Mesendoderm (in vitro differentiated cells): ENCODE data around the gene RALGDS. TPM values are rescaled to one million over a fixed set of nuclear protein-coding genes. Genes with fewer than 3 reads are reported as not detected.
"Not testable (repeated sequence)": the region's sequence is repeated elsewhere in the genome, so short reads cannot be mapped to it uniquely, and the experiment has no call there.

Experiments used
- DNase-seq: peaks from one replicate; pipeline ENCODE4 v3.0.0; 2013
- H2AK5ac ChIP-seq: 2 replicates; pipeline ENCODE4 v1.6.1; 2013; ENCODE audit warnings: low read length, inconsistent platforms
- H2BK120ac ChIP-seq: 2 replicates; pipeline ENCODE4 v1.6.1; 2013; ENCODE audit warnings: low read depth, mild to moderate bottlenecking, low read length, moderate library complexity, mixed read lengths
- H2BK15ac ChIP-seq: replicated peaks from 2 replicates; pipeline ENCODE4 v1.6.1; 2013; ENCODE audit warnings: low read depth, mild to moderate bottlenecking, moderate library complexity
- H2BK5ac ChIP-seq: 2 replicates; pipeline ENCODE4 v1.6.1; 2013; ENCODE audit warnings: low read length, inconsistent platforms
- H3K18ac ChIP-seq: 2 replicates; pipeline ENCODE4 v1.6.1; 2013; ENCODE audit warnings: mild to moderate bottlenecking, low read length, mixed read lengths
- H3K23ac ChIP-seq: one replicate; pipeline ENCODE4 v1.6.1; 2013; ENCODE audit warnings: low read length
- H3K27ac ChIP-seq: 2 replicates; pipeline ENCODE4 v1.5.1; 2013; ENCODE audit warnings: low read depth, mild to moderate bottlenecking, inconsistent platforms, low read length, moderate library complexity
- H3K27me3 ChIP-seq: 2 replicates; pipeline ENCODE4 v1.6.1; 2013; ENCODE audit warnings: low read length, control low read depth, mild to moderate bottlenecking, inconsistent platforms; ENCODE audit not compliant: insufficient read depth, poor library complexity
- H3K36me3 ChIP-seq: 2 replicates; pipeline ENCODE4 v1.6.1; 2013; ENCODE audit warnings: low read length, inconsistent platforms; ENCODE audit not compliant: control insufficient read depth, insufficient read depth
- H3K4ac ChIP-seq: one replicate; pipeline ENCODE4 v1.6.1; 2013; ENCODE audit warnings: low read depth, mild to moderate bottlenecking, low read length, moderate library complexity
- H3K4me1 ChIP-seq: 2 replicates; pipeline ENCODE4 v1.6.1; 2013; ENCODE audit warnings: low read depth, low read length, inconsistent platforms; ENCODE audit not compliant: control insufficient read depth
- H3K4me2 ChIP-seq: 2 replicates; pipeline ENCODE4 v1.6.1; 2013; ENCODE audit warnings: low read length
- H3K4me3 ChIP-seq: 2 replicates; pipeline ENCODE4 v1.5.1; 2013; ENCODE audit warnings: mild to moderate bottlenecking, low read length
- H3K56ac ChIP-seq: one replicate; pipeline ENCODE4 v1.6.1; 2013; ENCODE audit warnings: low read length
- H3K79me1 ChIP-seq: 2 replicates; pipeline ENCODE4 v1.6.1; 2013; ENCODE audit warnings: low read length, inconsistent platforms
- H3K79me2 ChIP-seq: 2 replicates; pipeline ENCODE4 v1.6.1; 2013; ENCODE audit warnings: mild to moderate bottlenecking, low read length; ENCODE audit not compliant: control insufficient read depth, insufficient read depth
- H3K9ac ChIP-seq: 2 replicates; pipeline ENCODE4 v1.6.1; 2013; ENCODE audit warnings: low read length, inconsistent platforms
- H4K5ac ChIP-seq: one replicate; pipeline ENCODE4 v1.6.1; 2013; ENCODE audit warnings: low read length
- H4K8ac ChIP-seq: one replicate; pipeline ENCODE4 v1.6.1; 2013; ENCODE audit warnings: low read depth, mild to moderate bottlenecking, control low read depth, low read length, moderate library complexity
- WGBS: extraction: QIAGEN DNeasy Blood & Tissue Kit; methylation state at CpG from one replicate; pipeline ENCODE4 v1.1.7; 2013; ENCODE audit warnings: low lambda C conversion rate, missing lambda C conversion rate; ENCODE audit not compliant: insufficient coverage; ENCODE audit errors: extremely low coverage; 5-methylcytosine and 5-hydroxymethylcytosine counted together
- polyA plus RNA-seq, 2 experiments: library from polyadenylated mRNA; stranded (reverse); fragments of 200-250 nt; gene quantifications; one replicate each; pipeline ENCODE4 v1.2.3, GENCODE V29; 2013

RALGDS gene
- polyA plus RNA-seq (2013, experiment 1 of 2) = 8.2 TPM
- 9.3 TPM for polyA plus RNA-seq (2013, experiment 2 of 2)

DNA sequence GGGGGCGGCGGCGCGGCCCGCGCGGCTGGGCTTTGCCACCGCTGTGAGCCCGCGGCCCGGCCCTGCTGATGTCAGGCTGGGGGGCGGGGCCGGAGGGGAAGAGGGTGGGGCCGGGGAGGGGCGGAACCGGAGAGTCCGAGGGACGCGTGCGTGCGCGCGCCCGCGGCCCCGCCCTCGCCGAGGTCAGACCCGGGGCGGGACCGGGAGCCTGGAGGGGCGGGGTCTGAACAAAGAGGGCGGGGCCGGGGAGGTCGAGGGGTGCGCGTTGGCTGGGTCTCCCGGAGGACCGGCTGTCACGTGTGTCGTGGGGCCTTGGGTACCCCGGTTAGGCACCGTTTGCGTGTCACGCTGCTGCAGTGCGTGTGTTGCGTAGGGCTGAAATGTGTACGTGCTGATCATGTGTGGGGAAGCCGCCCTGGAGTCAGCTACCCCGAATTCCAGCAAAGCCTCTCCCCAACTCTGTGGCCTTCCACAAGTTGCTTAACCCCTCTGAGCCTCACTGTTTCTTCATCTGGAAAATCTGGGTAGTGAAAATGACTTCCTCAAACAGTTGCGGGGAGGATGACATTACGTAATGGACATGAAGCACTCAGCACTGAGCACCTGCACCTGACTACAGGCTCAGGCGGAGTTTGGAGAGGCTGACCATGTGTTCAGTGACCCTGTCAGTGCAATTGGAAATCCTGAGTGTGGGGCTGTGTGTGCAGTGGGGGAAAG, at the start of gene RALGDS:
Gene RALGDS (minus strand): TSS at position 43 of the 717 bp plus-strand sequence. CDS start 86 bp downstream, outside the sequence.
- no peak within 1 kb of the TSS for H4K8ac ChIP-seq
- H3K4ac ChIP-seq = no peak within 1 kb of the TSS
- no peak within 1 kb of the TSS for H2BK5ac ChIP-seq
- no peaks in the 10 kb centered on the region for H3K36me3 ChIP-seq
- no peak within 1 kb of the TSS for H2AK5ac ChIP-seq
- H3K27me3 ChIP-seq = no peaks in the 10 kb centered on the region
- H3K4me3 ChIP-seq = peak within 1 kb of the TSS; percentile 46
- H3K9ac ChIP-seq = peak within 1 kb of the TSS; percentile 76
- H2BK120ac ChIP-seq = no peak within 1 kb of the TSS
- DNase-seq = peak; percentile 90
- no CpG with 5 or more reads among the region's 53 CpGs for WGBS
- H3K79me2 ChIP-seq = no peaks in the 10 kb centered on the region
- H3K23ac ChIP-seq = peak within 1 kb of the TSS; percentile 66
- no peak within 1 kb of the TSS for H2BK15ac ChIP-seq
- peak within 1 kb of the TSS; percentile 25 for H3K18ac ChIP-seq
- peak within 1 kb of the TSS; percentile 74 for H3K4me2 ChIP-seq
- H4K5ac ChIP-seq = no peak within 1 kb of the TSS
- no peaks in the 10 kb centered on the region for H3K4me1 ChIP-seq
- no peaks in the 10 kb centered on the region for H3K79me1 ChIP-seq
- no peak within 1 kb of the TSS for H3K27ac ChIP-seq
- peak within 1 kb of the TSS; percentile 91 for H3K56ac ChIP-seq

- no peaks in the 10 kb centered on the region for H3K79me2 ChIP-seq
- no peaks in the 10 kb centered on the region for H3K79me1 ChIP-seq
- H4K8ac ChIP-seq = no peak overlapping the region
- no peak overlapping the region for H3K27ac ChIP-seq
- H3K9ac ChIP-seq = no peak overlapping the region
- no peak overlapping the region for H4K5ac ChIP-seq
- no peak overlapping the region for H3K4me2 ChIP-seq
- no peaks in the 10 kb centered on the region for H3K27me3 ChIP-seq
- H2AK5ac ChIP-seq = no peak overlapping the region
- H3K23ac ChIP-seq = no peak overlapping the region
- H3K4me3 ChIP-seq = no peak overlapping the region
- no peaks in the 10 kb centered on the region for H3K36me3 ChIP-seq
- no CpG with 5 or more reads among the region's 11 CpGs for WGBS
- no peak overlapping the region for H2BK15ac ChIP-seq
- H3K18ac ChIP-seq = no peak overlapping the region
- no peaks in the 10 kb centered on the region for H3K4me1 ChIP-seq
- H2BK120ac ChIP-seq = no peak overlapping the region
- H3K56ac ChIP-seq = no peak overlapping the region
- no peak overlapping the region for H2BK5ac ChIP-seq
- DNase-seq = no peak
- no peak overlapping the region for H3K4ac ChIP-seq
Measured at GRCh38 chr9:133170716-133171115, 49.7 kb upstream of the RALGDS start.

DNA sequence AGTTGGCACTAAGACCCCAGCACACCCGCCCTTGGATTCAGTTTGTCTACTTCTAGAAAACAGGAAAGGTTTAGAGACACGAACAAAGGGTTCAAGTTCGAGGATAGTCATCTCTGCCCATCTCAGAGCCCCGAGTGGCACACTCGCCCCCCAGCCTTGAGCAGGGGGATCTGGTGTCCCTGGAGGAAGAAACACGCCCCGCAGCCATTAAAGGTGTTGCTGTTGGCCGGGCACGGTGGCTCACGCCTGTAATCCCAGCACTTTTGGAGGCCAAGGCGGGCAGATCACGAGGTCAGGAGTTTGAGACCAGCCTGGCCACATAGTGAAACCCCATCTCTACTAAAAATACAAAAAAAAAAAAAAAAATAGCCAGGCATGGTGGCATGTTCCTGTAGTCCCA, 48.6 kb upstream of the RALGDS start:
- H3K56ac ChIP-seq, H3K4me3 ChIP-seq, H3K4me2 ChIP-seq, H3K23ac ChIP-seq, H2BK120ac ChIP-seq, H3K79me1 ChIP-seq, H3K18ac ChIP-seq, H2BK15ac ChIP-seq, H3K79me2 ChIP-seq, H3K27me3 ChIP-seq, H3K27ac ChIP-seq, H3K36me3 ChIP-seq, H3K9ac ChIP-seq, H2AK5ac ChIP-seq, H3K4me1 ChIP-seq, H4K5ac ChIP-seq, DNase-seq, H4K8ac ChIP-seq, H2BK5ac ChIP-seq, H3K4ac ChIP-seq: not testable (repeated sequence)
- no CpG with 5 or more reads among the region's 12 CpGs for WGBS

DNA sequence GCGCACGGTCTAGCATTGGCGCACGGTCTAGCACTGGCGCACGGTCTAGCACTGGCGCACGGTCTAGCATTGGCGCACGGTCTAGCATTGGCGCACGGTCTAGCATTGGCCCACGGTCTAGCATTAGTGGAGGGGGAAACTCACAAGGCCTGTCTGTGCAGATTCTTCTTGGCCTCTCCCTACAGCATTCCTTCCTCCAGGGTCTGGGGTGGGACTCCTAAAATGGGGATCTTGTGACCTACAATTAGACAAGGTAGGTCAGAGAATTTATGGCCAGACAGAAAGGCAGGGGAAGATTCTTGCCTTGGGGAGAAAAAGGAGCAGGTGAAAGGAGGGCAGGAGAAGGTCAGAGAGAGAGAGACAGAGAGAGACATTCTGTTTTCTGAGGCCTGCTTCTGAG, 48.1 kb upstream of the RALGDS start:
- Histone ChIP-seq H2BK15ac (no peak overlapping the region), H2BK120ac (no peak overlapping the region), H3K4me1 (no peaks in the 10 kb centered on the region), H3K56ac (no peak overlapping the region), H2AK5ac (no peak overlapping the region), H3K9ac (no peak overlapping the region), H3K79me1 (no peaks in the 10 kb centered on the region), H3K79me2 (no peaks in the 10 kb centered on the region), H3K27me3 (no peaks in the 10 kb centered on the region), H4K5ac (no peak overlapping the region), H3K18ac (no peak overlapping the region), H4K8ac (no peak overlapping the region), H3K4me2 (no peak overlapping the region), H3K4me3 (no peak overlapping the region), H3K4ac (no peak overlapping the region), H2BK5ac (no peak overlapping the region), H3K27ac (no peak overlapping the region), H3K23ac (no peak overlapping the region), H3K36me3 (no peaks in the 10 kb centered on the region)
- WGBS = no CpG with 5 or more reads among the region's 13 CpGs
- no peak for DNase-seq

- no peak overlapping the region for H2BK15ac ChIP-seq
- H3K23ac ChIP-seq = no peak overlapping the region
- H2BK120ac ChIP-seq = no peak overlapping the region
- H3K79me1 ChIP-seq = no peaks in the 10 kb centered on the region
- no peak overlapping the region for H3K56ac ChIP-seq
- H3K4me3 ChIP-seq = no peak overlapping the region
- no peaks in the 10 kb centered on the region for H3K36me3 ChIP-seq
- no peak overlapping the region for H2AK5ac ChIP-seq
- peak; percentile 72 for DNase-seq
- no peaks in the 10 kb centered on the region for H3K79me2 ChIP-seq
- H2BK5ac ChIP-seq = no peak overlapping the region
- H3K9ac ChIP-seq = no peak overlapping the region
- H4K5ac ChIP-seq = no peak overlapping the region
- H3K4me1 ChIP-seq = no peaks in the 10 kb centered on the region
- H3K27me3 ChIP-seq = peaks cover under 1% of the 10 kb centered on the region
- H4K8ac ChIP-seq = no peak overlapping the region
- no peak overlapping the region for H3K27ac ChIP-seq
- no peak overlapping the region for H3K18ac ChIP-seq
- H3K4ac ChIP-seq = no peak overlapping the region
- no peak overlapping the region for H3K4me2 ChIP-seq
- no CpG with 5 or more reads among the region's 6 CpGs for WGBS
Measured at GRCh38 chr9:133168432-133168831, 47.4 kb upstream of the RALGDS start.

DNA sequence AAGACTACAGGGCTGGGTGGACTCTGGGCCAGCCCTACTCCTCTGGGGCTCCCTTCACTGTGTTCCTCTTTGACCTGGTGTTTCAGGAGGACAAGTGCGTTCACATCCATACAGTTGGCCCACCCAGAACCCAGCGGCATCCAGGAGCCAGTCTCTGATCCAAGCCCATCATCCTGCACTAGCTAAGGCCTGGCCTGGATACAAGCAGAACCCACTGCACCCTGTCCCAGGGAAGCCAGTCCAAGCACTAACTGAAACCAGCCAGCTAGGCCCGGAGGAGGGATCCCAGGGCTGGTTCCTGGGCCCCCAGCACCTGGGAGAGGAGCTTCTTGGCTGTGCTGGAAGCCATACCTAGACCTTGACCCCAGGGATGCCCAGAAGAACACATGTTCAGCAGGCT, 46.7 kb upstream of the RALGDS start:
- Histone ChIP-seq H3K27ac (no peak overlapping the region), H2BK5ac (no peak overlapping the region), H3K79me1 (no peaks in the 10 kb centered on the region), H3K18ac (no peak overlapping the region), H4K8ac (no peak overlapping the region), H3K4ac (no peak overlapping the region), H3K4me1 (no peaks in the 10 kb centered on the region), H3K4me2 (no peak overlapping the region), H2BK15ac (no peak overlapping the region), H3K4me3 (no peak overlapping the region), H2BK120ac (no peak overlapping the region), H3K56ac (no peak overlapping the region), H3K79me2 (no peaks in the 10 kb centered on the region), H3K23ac (no peak overlapping the region), H4K5ac (no peak overlapping the region), H3K27me3 (peaks cover 3% of the 10 kb centered on the region), H2AK5ac (no peak overlapping the region), H3K36me3 (no peaks in the 10 kb centered on the region), H3K9ac (no peak overlapping the region)
- no peak for DNase-seq
- no CpG with 5 or more reads among the region's 3 CpGs for WGBS
